Measurements from ENCODE around the gene VSIR.
A peak's percentile ranks its signal among the peaks of the same experiment; 100 is the strongest.

The VSIR gene

GRCh38 chr10:71736570-71736952, 36.8 kb downstream of the VSIR start:
- DNase-seq (ENCODE audit: insufficient read length, low spot score) (no peak), FAIRE-seq (no peak)

- FAIRE-seq (peak; percentile 86), DNase-seq (ENCODE audit: insufficient read length, low spot score) (peak; percentile 35)
Observed at GRCh38 chr10:71735709-71736569, 37.4 kb downstream of the VSIR start.

- FAIRE-seq, result no peak
- no peak for DNase-seq (ENCODE audit: insufficient read length, low spot score)
Observed at GRCh38 chr10:71734797-71735196, 38.5 kb downstream of the VSIR start.

GRCh38 chr10:71731791-71732190, 41.5 kb downstream of the VSIR start:
- DNase-seq (ENCODE audit: insufficient read length, low spot score) (no peak), FAIRE-seq (no peak)

GRCh38 chr10:71729161-71729636, 44.1 kb downstream of the VSIR start:
- DNase-seq (ENCODE audit: insufficient read length, low spot score), result no peak
- FAIRE-seq, result peak; percentile 42

GRCh38 chr10:71727738-71728737, 45.3 kb downstream of the VSIR start:
- DNase-seq (ENCODE audit: insufficient read length, low spot score) (peak; percentile 69), FAIRE-seq (peak; percentile 99)

GRCh38 chr10:71727105-71727737, 46.1 kb downstream of the VSIR start:
- FAIRE-seq (no peak), DNase-seq (ENCODE audit: insufficient read length, low spot score) (peak; percentile 46)

GRCh38 chr10:71726580-71727104, 46.7 kb downstream of the VSIR start:
- FAIRE-seq (no peak), DNase-seq (ENCODE audit: insufficient read length, low spot score) (no peak)

- DNase-seq (ENCODE audit: insufficient read length, low spot score), result peak; percentile 40
- peak; percentile 79 for FAIRE-seq
Observed at GRCh38 chr10:71725998-71726579, 47.2 kb downstream of the VSIR start.

- no peak for FAIRE-seq
- DNase-seq (ENCODE audit: insufficient read length, low spot score), result no peak
Observed at GRCh38 chr10:71725249-71725648, 48.1 kb downstream of the VSIR start.

GRCh38 chr10:71724539-71724938, 48.8 kb downstream of the VSIR start:
- FAIRE-seq, result no peak
- no peak for DNase-seq (ENCODE audit: insufficient read length, low spot score)

GRCh38 chr10:71723311-71723710, 50.0 kb downstream of the VSIR start:
- DNase-seq (ENCODE audit: insufficient read length, low spot score), result no peak
- no peak for FAIRE-seq

- FAIRE-seq, result no peak
- DNase-seq (ENCODE audit: insufficient read length, low spot score), result no peak
Observed at GRCh38 chr10:71722849-71723248, 50.5 kb downstream of the VSIR start.

GRCh38 chr10:71721313-71721712, 52.0 kb downstream of the VSIR start:
- no peak for DNase-seq (ENCODE audit: insufficient read length, low spot score)
- FAIRE-seq, result no peak

- FAIRE-seq (no peak), DNase-seq (ENCODE audit: insufficient read length, low spot score) (no peak)
Observed at GRCh38 chr10:71720288-71720687, 53.0 kb downstream of the VSIR start.

GRCh38 chr10:71719464-71720201, 53.7 kb downstream of the VSIR start, which contains the start of gene C10orf105:
TSS of gene C10orf105 (minus strand) at chr10:71719778. CDS start at chr10:71716337, 3,441 bp downstream.
- no peak for FAIRE-seq
- DNase-seq (ENCODE audit: insufficient read length, low spot score), result no peak

- FAIRE-seq, result no peak
- no peak for DNase-seq (ENCODE audit: insufficient read length, low spot score)
Observed at GRCh38 chr10:71719042-71719441, 54.3 kb downstream of the VSIR start.

- DNase-seq (ENCODE audit: insufficient read length, low spot score) (no peak), FAIRE-seq (no peak)
Observed at GRCh38 chr10:71718165-71718698, 55.1 kb downstream of the VSIR start.

- FAIRE-seq (no peak), DNase-seq (ENCODE audit: insufficient read length, low spot score) (no peak)
Observed at GRCh38 chr10:71717551-71717951, 55.8 kb downstream of the VSIR start.

All from GM19239 (cell line).